Activated naive CD4-positive, alpha-beta T cell treated with Interleukin-2 at 50 U/mL for 16 hours (primary cell): ENCODE data around the gene SULT2B1.
A peak's percentile ranks its signal among the peaks of the same experiment; 100 is the strongest.
"Not testable (repeated sequence)": the region's sequence is repeated elsewhere in the genome, so short reads cannot be mapped to it uniquely, and the experiment has no call there.

Experiments used
- DNase-seq: peaks from one replicate; pipeline ENCODE4 v3.0.0-alpha.2; 2020

Gene SULT2B1

DNA sequence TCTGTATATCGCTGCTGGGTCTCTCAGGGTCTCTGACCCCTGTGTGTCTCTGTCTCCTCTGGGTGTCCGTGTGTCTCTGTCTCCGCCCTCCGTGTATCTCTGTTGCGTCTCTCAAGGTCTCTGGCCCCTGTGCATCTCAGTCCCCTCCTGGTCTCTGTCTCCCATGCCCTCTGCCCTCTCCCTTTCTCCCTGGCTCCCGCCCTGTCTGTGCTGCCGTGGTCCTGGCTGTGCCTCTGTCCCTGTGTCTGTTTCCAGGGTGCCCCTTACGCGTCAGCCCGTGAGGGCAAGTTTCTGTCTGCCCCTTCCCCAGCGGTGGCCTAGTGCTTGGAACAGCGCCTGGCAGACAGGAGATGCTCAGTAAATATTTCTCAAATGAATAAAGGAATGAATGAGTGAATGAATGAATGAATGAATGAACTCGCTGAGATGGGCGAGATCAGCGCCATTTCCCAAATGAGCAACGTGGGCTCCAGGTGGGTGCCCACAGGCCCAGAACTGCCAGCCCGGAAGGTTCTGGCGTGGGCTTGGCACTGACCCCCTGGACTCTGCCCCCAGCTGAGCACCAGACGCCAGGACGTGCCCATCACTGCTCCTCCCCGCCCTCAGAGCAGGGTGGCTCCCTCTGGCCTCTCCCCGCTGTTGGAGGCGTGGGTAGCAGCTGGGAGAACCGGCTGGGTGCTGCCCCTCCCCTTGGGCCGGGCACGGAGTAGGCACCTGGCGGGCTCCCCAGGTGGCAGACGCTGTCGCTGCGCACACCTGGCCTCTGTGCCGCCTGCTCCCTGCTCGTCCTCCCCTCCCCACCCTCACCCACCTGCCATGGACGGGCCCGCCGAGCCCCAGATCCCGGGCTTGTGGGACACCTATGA, at the start of gene SULT2B1:
Gene SULT2B1 (plus strand): TSS at position 736 of the 866 bp plus-strand sequence. CDS start 81 bp downstream, at position 817.
- DNase-seq: no peak

DNA sequence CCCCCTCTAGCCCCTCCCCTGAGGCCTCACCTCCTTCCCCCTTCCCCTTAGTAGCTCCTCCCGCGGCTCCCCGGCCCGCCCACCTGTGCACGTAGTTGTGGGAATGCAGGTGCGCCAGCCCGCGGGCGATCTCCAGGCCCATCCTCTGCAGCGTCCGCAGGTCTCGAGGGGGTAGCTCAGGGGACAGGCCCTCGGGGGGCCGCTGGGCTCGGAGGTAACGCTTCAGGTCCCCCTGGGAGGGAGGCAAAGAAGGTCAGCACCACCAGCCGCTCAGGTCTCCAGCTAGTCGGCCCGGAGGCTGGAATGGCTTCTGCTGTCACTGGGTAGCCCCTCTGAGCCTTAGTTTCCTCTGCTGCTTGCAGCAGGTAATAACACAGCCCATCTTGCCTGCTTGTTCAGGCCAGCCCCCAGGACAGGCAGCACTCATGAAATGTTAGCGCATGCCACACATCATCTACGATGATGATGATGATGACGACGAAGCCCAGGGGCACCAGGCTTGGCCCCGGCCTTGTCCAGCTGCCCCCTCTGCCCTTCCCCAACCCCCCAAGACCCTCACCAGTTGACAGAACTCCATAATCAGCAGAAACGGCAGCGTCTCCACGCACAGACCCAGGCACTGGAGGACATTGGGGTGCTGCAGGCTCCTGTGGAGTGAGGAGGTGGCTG, 49.5 kb upstream of the SULT2B1 start:
- no peak for DNase-seq

DNA sequence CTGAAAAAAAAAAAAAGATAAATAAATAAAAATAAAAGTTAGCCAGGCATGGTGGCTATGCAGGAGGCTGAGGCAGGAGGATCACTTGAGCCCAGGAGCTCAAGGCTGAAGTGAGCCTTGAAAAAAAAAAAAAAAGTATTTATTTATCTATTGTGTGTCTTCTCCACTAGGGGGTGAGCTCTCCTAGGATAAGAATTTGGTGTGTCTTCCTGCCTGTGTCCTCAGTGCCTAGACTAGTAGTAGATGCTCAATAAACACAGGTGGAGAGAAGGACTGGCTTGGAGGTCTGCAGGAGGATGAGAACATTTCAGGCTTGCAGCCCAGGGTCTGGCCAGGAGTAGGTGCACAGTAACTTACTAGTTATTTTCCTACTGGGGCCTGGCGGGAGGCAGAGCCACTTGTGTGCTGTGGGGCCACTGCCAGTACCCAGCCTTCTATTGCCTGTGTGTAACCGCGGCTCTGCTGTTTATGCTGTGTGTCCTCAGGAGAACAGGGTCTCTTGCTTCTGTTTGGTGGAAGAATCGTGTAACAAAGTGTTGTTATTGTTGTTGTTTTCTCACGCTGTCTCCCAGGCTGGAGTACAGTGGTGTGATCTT, 45.7 kb upstream of the SULT2B1 start:
- no peak for DNase-seq

DNA sequence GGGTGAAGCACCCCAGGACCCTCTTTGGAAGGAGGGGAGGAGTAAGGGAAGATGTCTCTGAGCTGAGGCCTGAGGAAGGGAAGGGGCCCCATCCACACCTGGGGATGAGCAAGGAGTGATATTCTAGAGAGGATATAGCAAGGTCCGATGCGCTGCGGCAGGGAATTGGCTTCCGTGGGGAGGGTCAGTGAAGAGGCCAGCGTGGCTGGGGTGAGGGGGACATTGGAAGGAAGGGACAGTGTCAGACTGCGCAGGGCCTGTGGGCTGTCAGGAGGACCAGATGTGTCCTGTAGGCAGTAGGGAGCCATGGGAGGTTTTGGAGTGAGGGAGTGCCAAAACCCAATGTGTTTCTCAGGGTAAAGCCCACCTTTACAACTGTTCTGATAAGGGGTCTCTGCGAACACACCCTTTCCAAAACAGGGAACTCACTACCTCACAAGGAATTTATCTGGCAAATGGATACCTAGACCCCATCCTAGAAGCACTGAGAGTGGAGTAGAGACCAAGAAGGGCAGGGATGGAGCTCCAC, 44.0 kb upstream of the SULT2B1 start:
- no peak for DNase-seq

DNA sequence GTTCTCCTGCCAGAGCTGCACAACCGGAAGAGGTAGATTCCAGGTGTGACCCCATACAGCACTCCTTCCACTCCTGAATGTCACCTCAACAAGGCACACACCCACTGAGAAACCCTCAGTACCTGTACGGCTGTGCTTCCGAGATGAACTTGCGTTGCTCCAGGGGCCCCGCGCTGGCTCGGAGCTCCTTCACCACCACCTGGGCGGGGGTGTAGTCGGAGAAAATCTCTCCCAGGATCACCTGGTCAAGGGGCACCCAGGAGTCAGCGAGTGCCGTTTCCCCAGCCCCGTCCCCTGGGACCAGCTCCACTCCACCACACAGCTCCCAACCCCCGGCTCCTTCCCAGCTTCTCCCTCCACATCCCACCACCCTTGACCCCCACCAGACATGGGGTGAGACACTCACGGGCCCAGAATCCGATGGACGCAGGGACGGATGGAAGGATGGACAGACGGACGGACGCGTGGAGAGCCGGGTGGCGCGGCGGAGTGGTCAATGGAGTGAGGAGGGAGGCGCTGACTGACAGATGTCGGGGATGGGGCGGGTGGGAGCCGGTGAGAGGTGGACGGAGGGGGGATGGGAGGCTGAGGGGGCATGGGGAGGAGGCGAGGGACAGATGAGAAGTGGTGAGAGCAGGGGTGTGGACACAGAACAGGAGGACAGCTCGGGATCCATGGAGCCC, 43.1 kb upstream of the SULT2B1 start:
- no peak for DNase-seq

DNA sequence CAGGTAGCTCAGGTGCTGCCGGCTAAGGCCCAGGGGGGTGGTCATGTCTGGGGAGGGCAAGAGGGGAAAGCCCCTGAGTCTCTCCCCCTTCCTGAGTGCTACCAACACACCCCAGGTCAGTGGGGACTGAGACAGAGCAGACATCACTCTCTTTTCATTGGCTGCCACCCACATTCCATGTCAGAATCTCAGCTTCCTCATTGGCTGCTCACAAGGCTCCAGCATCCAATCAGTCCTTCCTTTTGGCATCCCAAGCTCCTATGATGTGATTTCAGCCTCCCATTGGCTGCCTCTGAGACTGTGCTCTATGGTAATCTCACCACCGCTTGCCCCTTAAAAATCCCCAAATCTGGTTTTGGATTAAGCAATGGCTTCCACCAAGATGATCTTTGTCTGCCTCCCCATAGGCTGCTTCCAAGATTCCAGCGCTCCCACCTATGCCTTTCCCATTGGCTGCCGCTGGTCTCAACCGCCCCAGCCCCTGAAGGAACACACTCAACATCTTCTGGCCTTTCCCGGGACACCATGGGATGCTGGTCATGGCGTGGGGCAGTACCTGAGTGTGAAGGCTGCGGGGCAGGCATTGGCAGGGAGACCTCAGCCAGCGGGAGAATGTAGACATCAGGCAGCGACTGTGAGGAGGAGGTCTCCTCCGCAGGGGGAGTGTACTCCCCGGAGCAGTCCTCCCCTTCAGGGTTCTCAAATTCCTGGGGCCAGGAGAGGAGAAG, 42.3 kb upstream of the SULT2B1 start:
- no peak for DNase-seq

DNA sequence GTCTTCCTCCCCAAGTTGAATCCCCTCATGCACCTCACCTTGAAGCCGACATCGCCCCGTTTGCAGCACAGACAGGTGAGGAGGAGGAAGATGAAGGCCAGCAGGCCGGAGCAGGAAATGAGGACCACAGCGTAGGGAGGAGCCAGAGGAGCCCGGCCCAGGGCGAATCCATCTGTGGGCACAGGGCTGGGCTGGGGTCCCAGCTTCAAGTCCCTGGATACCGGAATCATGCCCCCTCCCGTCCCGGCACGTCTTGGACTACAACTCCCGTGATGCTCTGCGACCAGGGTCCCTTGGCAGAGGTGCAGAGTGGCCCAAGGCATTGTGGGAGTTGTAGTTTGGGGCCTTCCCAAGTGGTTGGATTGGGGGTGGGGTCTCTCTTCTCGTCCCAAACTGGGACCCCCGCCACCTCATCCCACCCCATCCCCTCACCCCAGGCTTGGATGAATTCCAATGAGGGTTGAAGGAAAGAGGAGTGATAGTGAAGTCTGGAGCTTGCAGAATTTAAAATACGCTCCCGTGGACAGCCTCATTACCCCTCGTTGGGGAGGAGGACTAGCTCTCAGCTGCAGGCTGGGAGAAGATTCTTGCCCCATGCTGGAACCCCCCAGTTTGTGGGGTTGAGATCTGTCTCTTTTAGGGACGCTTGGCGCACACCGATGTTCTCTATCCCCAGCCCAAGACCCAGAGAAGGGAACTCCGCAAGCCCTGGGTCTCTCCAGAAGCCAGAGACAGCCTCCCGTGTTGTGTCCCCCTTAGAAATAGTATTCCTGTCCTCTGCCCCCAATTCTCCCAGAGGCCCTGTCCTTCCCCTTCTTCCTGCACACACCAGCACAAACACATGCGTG, 41.3 kb upstream of the SULT2B1 start:
- peak; percentile 75 for DNase-seq

DNA sequence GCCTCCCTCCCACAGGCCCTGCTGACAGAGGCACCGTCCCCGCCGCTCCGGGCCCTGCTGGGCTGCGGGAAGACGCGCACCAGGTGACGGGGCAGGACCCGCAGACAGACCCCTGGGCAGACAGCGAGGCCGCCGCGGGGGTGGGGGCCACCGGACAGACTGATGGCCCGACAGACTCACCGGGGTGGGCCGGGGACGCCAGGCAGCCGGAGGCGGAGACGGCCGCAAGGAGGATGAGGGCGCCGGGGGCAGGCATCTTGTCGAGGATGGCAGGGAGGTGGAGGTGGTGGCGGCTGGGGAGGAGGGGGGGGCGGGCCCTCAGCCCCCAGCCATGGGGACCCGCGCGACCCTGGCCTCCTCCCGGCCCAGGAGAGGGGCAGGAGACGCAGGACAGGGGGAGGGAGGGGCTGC, 40.6 kb upstream of the SULT2B1 start:
- DNase-seq: peak; percentile 37

DNA sequence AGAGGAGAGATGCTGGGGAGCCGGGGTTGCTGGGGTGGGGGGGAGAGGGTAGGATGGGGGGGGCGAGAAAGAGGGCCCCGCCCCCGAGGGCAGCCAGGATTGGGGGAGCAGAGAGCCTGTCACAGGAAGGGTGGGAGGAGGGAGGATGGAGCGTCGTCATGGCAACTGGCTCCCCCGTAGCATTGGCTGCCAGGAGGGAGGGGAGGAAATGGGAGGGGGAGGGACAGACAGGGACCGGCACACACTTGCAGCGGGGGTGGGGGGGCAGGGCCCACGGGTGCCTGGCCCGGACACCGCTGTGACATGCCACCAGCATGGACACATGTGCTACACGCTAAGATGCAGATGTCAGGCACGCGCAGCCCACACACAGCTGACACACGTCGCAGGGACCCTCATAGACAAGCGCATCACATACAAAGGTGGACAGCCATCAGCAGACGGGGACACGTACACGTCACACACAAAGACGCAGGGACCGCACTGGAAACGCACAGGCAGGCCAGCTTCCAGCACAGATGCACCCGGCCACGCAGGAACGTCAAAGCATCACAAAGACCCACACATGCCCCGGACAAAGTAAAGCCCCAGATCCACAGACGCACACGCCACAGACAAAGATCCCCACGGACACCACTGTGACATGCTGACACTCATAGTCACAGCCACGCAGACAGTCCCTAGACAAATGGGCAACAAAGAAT, 40.0 kb upstream of the SULT2B1 start, which contains the start of gene LMTK3:
Gene LMTK3 (minus strand): TSS at position 36 of the 704 bp plus-strand sequence. CDS start 259 bp downstream, outside the sequence.
- DNase-seq: peak; percentile 76

DNA sequence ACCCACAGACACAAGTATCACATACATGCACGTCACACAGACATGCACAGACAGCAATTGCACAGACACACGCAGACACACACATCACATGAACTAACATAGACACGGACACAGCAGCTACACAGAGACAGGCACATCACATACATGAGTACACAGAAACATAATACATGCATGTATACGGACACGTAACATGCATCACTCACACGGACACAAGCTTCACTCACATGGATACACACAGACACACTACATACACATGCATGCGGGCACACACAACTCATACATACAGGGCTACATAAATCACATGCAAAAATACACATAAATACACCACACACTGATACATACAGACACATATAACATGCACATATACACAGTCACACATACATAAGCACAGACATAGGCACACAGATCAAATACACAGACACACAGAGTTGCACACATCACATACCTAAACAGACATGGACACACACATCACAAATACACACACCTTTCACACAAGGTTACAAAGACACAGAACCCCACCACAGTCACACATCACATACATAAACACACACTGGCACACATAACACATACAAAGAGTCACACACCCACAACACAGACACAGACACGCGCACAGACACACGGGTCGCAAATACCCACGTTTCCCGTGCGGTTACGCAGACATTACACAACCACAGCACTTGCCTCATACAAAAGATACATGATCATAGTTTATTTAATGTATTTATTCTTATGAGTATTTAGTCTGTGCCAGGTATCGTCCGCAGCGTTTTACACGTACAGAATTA, 39.3 kb upstream of the SULT2B1 start:
- DNase-seq: no peak

DNA sequence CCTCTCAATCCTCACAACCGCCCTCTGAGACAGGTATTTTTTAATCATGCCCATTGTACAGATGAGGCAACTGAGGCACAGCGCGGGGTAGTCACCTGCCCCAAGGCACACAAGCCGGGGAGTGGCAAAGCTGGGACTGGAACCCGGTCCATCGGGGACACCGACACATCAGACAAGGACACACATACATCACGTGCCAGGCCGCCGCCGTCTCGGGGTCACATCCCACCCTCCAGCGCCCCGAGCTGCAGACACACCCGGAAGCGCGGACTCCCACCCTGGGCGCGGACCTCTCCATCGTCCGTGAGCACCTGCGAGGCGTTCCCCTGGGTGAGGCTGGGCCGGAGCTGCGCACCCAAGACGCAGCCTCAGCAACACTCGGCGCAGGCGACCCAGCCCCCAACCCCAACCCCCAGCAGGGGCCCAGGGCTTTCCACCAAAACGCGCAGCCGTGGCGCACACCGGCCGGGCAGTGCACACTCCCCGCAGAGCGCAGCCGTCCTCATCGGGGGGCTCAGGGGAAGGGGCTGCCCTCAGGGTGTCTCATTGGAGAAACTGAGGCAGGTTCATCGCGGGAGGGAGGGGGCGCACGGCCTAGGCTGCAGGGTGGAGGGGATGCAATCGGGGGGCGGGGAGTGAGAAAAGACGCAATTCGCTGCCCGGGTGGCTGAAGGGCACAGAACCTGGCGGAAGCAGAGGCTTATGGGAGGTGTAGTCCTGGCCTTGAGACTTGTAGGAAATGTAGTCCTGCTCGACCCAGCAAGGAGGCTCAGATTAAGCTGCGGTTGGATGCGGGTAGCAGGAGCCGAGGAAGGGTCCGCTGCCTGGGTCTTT, 38.5 kb upstream of the SULT2B1 start:
- peak; percentile 76 for DNase-seq

DNA sequence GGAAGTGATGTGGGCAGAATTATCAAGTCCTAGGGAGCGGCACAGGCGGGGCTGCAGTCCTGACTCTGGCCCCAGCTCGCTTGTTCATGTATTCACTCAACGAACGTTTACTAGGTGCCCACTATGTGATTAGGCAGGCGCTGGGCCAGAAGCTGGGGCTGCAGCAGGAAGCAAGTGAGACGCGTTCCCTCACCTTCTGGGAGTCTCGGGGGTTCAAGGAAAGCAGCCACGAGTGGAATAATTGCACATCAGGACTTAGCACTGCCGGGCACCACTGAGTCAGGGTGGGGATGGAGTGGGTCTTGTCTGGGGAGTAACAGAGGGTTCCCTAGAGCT, 37.9 kb upstream of the SULT2B1 start:
- no peak for DNase-seq

DNA sequence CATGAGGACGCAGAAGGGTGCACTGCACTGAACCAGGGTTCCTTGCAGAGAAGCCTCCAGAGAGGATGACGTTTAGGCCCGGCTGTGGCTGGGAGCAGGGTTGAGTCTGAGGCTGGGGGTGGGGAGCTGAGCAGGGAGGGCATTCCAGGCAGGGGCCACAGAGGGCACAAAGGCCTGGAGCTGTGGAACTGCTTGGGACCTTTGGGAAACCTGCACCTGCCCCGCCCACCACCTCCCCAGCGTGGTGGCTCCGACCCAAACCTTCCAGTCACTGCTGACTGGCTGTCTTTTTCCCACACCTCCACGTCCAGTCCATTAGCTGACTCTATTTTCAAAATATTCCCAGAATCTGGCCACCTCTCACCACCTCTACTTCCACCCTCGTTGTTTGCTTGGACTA, 35.4 kb upstream of the SULT2B1 start:
- no peak for DNase-seq

DNA sequence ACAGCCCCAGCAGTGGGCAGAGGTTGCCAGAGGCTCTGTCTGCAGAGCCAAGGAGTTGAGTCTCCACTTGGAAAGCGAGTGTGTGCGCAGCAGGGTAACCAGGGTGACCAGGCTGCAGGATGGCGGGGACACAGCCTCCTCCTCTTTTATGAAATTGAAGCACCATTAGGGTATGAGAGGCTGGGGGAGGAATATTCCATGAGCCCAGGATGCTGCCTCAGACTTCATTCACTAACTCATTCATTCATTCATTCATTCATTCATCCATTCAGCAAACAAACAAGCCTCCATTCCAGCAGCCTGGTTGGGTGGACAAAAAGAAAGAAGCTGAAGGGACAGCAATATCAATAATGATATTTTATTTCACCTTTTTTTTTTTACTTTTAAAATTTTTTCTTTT, 33.8 kb upstream of the SULT2B1 start:
- DNase-seq: no peak

DNA sequence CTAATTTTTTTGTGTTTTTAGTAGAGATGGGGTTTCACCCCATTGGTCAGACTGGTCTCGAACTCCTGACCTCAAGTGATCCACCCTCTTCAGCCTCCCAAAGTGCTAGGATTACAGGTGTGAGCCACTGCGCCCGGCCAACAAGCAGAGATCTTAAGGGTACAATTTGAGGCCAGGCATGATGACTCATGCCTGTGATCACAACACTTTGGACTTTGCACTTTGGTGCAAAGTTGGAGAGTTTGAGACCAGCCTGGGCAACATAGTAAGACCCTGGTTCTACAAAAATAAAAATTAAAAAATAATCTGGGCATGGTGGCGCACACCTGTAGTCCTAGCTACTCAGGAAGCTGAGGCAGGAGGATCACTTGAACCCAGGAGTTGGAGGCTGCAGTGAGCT, 32.5 kb upstream of the SULT2B1 start:
- not testable (repeated sequence) for DNase-seq

DNA sequence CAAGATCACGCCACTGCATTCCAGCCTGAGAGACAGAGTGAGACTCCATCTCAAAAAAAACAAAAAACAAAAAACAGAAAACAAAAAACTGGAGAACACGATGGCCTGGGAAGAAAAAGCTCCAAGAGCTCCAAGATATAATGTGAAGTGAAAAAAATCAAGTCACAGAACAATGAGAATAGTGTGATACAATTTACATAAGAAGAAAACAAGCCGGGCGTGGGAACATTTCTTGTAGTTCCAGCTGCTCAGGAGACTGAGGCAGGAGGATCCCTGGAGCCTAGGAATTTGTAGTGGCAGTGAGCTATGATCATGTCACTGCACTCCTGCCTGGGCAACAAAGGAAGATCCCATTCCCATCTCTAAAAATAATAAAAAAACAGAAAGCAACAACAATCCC, 31.8 kb upstream of the SULT2B1 start:
- DNase-seq: no peak

DNA sequence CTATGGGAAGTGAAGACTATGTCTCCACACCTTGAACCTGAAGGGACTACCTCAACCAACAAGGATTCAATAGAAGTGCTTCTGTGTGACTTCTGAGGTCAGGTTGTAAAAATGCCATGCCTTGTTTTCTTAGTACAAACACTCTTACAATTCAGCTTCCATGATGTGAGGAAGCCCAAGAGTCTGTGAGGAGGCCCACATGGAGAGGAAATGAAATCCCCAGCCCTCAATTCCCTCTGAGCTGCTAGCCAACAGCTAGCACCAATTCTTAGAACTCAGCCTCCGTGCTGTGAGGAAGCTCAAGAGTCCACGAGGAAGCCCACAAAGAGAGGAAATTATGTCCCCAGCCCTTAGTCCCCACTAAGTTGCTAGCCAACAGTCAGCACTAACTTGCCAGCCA, 27.8 kb upstream of the SULT2B1 start:
- DNase-seq: no peak

DNA sequence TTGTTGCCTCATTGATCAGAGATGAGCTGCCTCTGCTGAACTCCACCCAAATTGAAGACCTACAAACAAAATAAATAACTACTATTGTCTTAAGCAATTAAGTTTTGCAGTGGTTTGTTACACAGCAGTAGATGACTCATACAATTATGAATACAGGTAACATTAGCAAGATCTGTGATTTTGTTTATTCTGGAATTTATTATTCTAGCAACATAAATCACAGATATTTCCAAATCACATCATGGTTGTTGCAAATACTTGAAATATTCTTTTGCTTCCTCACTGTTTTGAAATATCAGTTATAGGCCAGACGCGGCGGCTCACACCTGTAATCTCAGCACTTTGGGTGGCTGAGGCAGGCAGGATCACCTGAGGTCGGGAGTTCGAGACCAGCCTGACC, 27.2 kb upstream of the SULT2B1 start:
- no peak for DNase-seq

DNA sequence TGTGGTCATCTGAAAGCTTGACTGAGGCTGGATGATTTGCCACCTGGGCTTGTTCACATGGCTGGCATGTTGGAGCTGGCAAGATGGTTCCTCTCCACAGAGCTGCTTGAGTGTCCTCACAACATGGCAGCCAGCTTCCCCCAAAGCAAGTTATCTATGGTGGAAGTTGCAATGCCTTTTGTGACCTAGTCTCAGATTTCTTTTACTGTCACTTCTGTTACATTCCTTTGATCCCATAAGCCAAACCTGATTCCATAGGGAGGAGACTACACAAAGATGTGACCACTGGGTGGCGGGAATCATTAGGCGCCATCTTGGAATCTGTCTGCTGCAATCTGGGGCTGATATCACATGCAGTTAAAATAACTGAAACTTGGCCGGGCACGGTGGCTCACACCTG, 22.8 kb upstream of the SULT2B1 start:
- no peak for DNase-seq
